ENCODE results near the gene POP4. TPM values are rescaled to one million over a fixed set of nuclear protein-coding genes. Genes with fewer than 3 reads are reported as not detected.

Gene POP4
- total and polyA plus RNA-seq, 2 of the 8 experiments (the other 6 are each of a cell fraction or from before 2014, with no cell fraction given), result 29.1 to 41.5 TPM

- POLR2A ChIA-PET (ENCODE audit: partially characterized antibody), result no interaction called here
- no peak overlapping the region for H3K18ac ChIP-seq (ENCODE audit: extremely low read depth, low read length)
- no peaks in the 10 kb centered on the region for H3K4me1 ChIP-seq (replicated peaks in 1 of 4; ENCODE audit: control insufficient read depth in 3 of 4, insufficient read depth in 4 of 4, low read length in 3 of 4)
- H2BK15ac ChIP-seq (ENCODE audit: low read length), result no peak overlapping the region
- H2BK5ac ChIP-seq (ENCODE audit: low read depth, low read length), result no peak overlapping the region
- H3K9ac ChIP-seq (replicated peaks in 1 of 4; ENCODE audit: extremely low read depth in 1 of 4, low read depth in 3 of 4, low read length in 3 of 4), result no peak overlapping the region
- no peaks in the 10 kb centered on the region for H3K36me3 ChIP-seq (ENCODE audit: control insufficient read depth in 2 of 4, insufficient read depth in 4 of 4, low read length in 3 of 4)
- H3K79me2 ChIP-seq (ENCODE audit: control insufficient read depth in 1 of 2, insufficient read depth in 2 of 2, low read length in 2 of 2), result no peaks in the 10 kb centered on the region
- no peak overlapping the region for H4K5ac ChIP-seq (ENCODE audit: insufficient read length, low read depth, low read length)
- H3K27me3 ChIP-seq (replicated peaks in 1 of 4; ENCODE audit: control insufficient read depth in 3 of 4, extremely low read depth in 1 of 4, insufficient read depth in 3 of 4, low read length in 3 of 4), result no peaks in the 10 kb centered on the region
- no peaks in the 10 kb centered on the region for H3K79me1 ChIP-seq (ENCODE audit: low read depth, low read length)
- 85% methylated on average over 1 of the region's 1 CpG; no CpG with 5 or more reads in 1 of the 2 experiments for WGBS, 2 experiments (ENCODE audit: extremely low coverage in 1 of 2, insufficient coverage in 1 of 2, insufficient read length in 1 of 2, insufficient replicate concordance in 2 of 2, low coverage in 1 of 2, low lambda C conversion rate in 2 of 2, missing lambda C conversion rate in 1 of 2)
- no peak overlapping the region; the same call in 1 of the 2 replicates for H2AK5ac ChIP-seq (ENCODE audit: low read depth, low read length)
- H4K8ac ChIP-seq (ENCODE audit: extremely low read depth, insufficient read depth, low read length), result no peak overlapping the region
- DNase-seq (ENCODE audit: low read depth in 1 of 2, low spot score in 2 of 2) (no peak), FAIRE-seq (no peak)
- CTCF ChIA-PET (ENCODE audit: partially characterized antibody), result interaction anchor here (0.5 to 1.9 kb wide), 6 partner anchors 27 to 617 kb away, joined by 3 to 5 read pairs (median 4); partner anchors contain the start of gene C19orf12
- H3K56ac ChIP-seq (replicated peaks; ENCODE audit: insufficient read length, low read depth, low read length), result no peak overlapping the region
- no peak overlapping the region for H3K27ac ChIP-seq (ENCODE audit: low read depth, low read length)
- TF ChIP-seq POLR2A (IDR thresholded peaks at IDR 0.05; ENCODE audit: control extremely low read depth in 1 of 2, low read depth in 2 of 2, low read length in 2 of 2), result no peak
- no peak for TF ChIP-seq SP4 (IDR thresholded peaks at IDR 0.05; ENCODE audit: low read length)
- TF ChIP-seq CHD2 (IDR thresholded peaks at IDR 0.05; ENCODE audit: low read length), result no peak
- TF ChIP-seq, protein P1, sequence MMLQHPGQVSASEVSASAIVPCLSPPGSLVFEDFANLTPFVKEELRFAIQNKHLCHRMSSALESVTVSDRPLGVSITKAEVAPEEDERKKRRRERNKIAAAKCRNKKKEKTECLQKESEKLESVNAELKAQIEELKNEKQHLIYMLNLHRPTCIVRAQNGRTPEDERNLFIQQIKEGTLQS (IDR thresholded peaks at IDR 0.05; ENCODE audit: insufficient read depth, low read depth, low read length), result no peak
- TF ChIP-seq GABPA (IDR thresholded peaks at IDR 0.05; ENCODE audit: borderline replicate concordance, insufficient read depth, low read length), result no peak
- H3K4me3 ChIP-seq (ENCODE audit: extremely low read depth in 1 of 4, insufficient read depth in 2 of 4, low read depth in 3 of 4, low read length in 4 of 4), result no peak overlapping the region
- H2BK20ac ChIP-seq (ENCODE audit: low read length), result no peak overlapping the region
- H2BK12ac ChIP-seq (ENCODE audit: low read depth, low read length), result no peak overlapping the region
- no peaks in the 10 kb centered on the region for H3K23me2 ChIP-seq (ENCODE audit: low read depth, low read length)
- no peak overlapping the region for H3K4me2 ChIP-seq (ENCODE audit: insufficient read depth in 1 of 2, low read depth in 2 of 2, low read length in 2 of 2)
- H3K23ac ChIP-seq (ENCODE audit: insufficient read length), result no peak overlapping the region
- H3K4ac ChIP-seq (replicated peaks; ENCODE audit: insufficient read length, low read depth, low read length), result no peak overlapping the region
- H4K91ac ChIP-seq (replicated peaks; ENCODE audit: insufficient read length, low read length), result no peak overlapping the region
- H2BK120ac ChIP-seq (replicated peaks; ENCODE audit: low read depth, low read length), result no peak overlapping the region
- H2AFZ ChIP-seq (ENCODE audit: low read length), result no peak overlapping the region
- no peaks in the 10 kb centered on the region for H3K9me3 ChIP-seq (ENCODE audit: insufficient read depth in 2 of 2, low read depth in 1 of 2, low read length in 1 of 2)
- peaks cover 0 to 2% of the 10 kb centered on the region in 2 experiments for H4K20me1 ChIP-seq (replicated peaks in 1 of 2; ENCODE audit: control insufficient read depth in 1 of 2, insufficient read depth in 2 of 2, low read length in 2 of 2)
- no peak overlapping the region for H3K14ac ChIP-seq (ENCODE audit: insufficient read length)
These were observed 22.7 kb upstream of the POP4 start for GRCh38 chr19:29583196-29583999.
